Stomach (tissue), 4 donors: ENCODE results near the gene SH2D3C.

Experiments
- CTCF ChIP-seq, 7 experiments: fragments of 450-650 bp in 4 of 7; fragments of 200-600 bp in 3 of 7; sonication (generic) in 3 of 7; IDR thresholded peaks; one replicate each; pipeline ENCODE4 v1.5.1; 2016 to 2019; ENCODE audit warnings: antibody characterized with exemption in 7 of 7, control low read depth in 2 of 7, mild to moderate bottlenecking in 1 of 7
- EP300 ChIP-seq: sonication (generic); formaldehyde crosslinking; IDR thresholded peaks from one replicate; pipeline ENCODE4 v1.6.1; 2017; ENCODE audit warnings: antibody characterized with exemption
- POLR2A ChIP-seq, 4 donors: fragments of 450-650 bp; IDR thresholded peaks; one replicate each; pipeline ENCODE4 v1.6.1; 2016; ENCODE audit warnings: antibody characterized with exemption in 4 of 4, control low read depth in 2 of 4, mild to moderate bottlenecking in 1 of 4, moderate library complexity in 1 of 4
- POLR2AphosphoS5 ChIP-seq, 3 donors: sonication (generic); formaldehyde crosslinking; IDR thresholded peaks; one replicate each; pipeline ENCODE4 v1.6.1; 2016; ENCODE audit warnings: antibody characterized with exemption in 3 of 3

GRCh38 chr9:127708952-127709587 lies 69.4 kb downstream of the SH2D3C start:
- TF ChIP-seq CTCF (IDR thresholded peaks at IDR 0.05) (no peak), POLR2A (IDR thresholded peaks at IDR 0.05) (no peak), POLR2AphosphoS5 (IDR thresholded peaks at IDR 0.05) (no peak), EP300 (no peak)
